Measurements from ENCODE around the gene NOTUM.

Gene NOTUM

GRCh38 chr17:81980122-81980521 lies 19.1 kb upstream of the NOTUM start:
- no peak for DNase-seq
- Mint-ChIP-seq H3K27ac (no peak overlapping the region), H3K36me3 (ENCODE audit: low read depth) (peaks cover 22% of the 10 kb centered on the region), H3K4me1 (peaks cover 43% of the 10 kb centered on the region), H3K4me3 (peak overlapping the region; percentile 77), H3K27me3 (ENCODE audit: low read depth, poor library complexity) (peaks cover 9% of the 10 kb centered on the region), H3K9me3 (peaks cover 1% of the 10 kb centered on the region)
- TF ChIP-seq CTCF (IDR thresholded peaks at IDR 0.05): no peak

GRCh38 chr17:81978524-81979298 lies 17.7 kb upstream of the NOTUM start:
- Mint-ChIP-seq H3K27ac (peak overlapping the region; percentile 45), H3K36me3 (ENCODE audit: low read depth) (peaks cover 21% of the 10 kb centered on the region), H3K4me1 (peaks cover 39% of the 10 kb centered on the region), H3K27me3 (ENCODE audit: low read depth, poor library complexity) (peaks cover 11% of the 10 kb centered on the region), H3K9me3 (peaks cover 13% of the 10 kb centered on the region), H3K4me3 (peak overlapping the region; percentile 77)
- no peak for DNase-seq
- no peak for TF ChIP-seq CTCF (IDR thresholded peaks at IDR 0.05)

GRCh38 chr17:81977211-81977808 lies 16.3 kb upstream of the NOTUM start, which contains the start of gene ASPSCR1:
ASPSCR1 (plus strand) TSS chr17:81977629; CDS start chr17:81977647, 18 bp downstream.
- DNase-seq: peak; percentile 95
- Mint-ChIP-seq H3K4me1 (peaks cover 33% of the 10 kb centered on the region), H3K27ac (peak within 1 kb of the TSS; percentile 51), H3K27me3 (ENCODE audit: low read depth, poor library complexity) (peaks cover 11% of the 10 kb centered on the region), H3K9me3 (peaks cover 23% of the 10 kb centered on the region), H3K36me3 (ENCODE audit: low read depth) (peaks cover 25% of the 10 kb centered on the region), H3K4me3 (peak within 1 kb of the TSS; percentile 91)
- TF ChIP-seq CTCF (IDR thresholded peaks at IDR 0.05): no peak

- Mint-ChIP-seq H3K4me3 (peak overlapping the region; percentile 91), H3K27ac (peak overlapping the region; percentile 51), H3K4me1 (peaks cover 31% of the 10 kb centered on the region), H3K27me3 (ENCODE audit: low read depth, poor library complexity) (peaks cover 11% of the 10 kb centered on the region), H3K36me3 (ENCODE audit: low read depth) (peaks cover 28% of the 10 kb centered on the region), H3K9me3 (peaks cover 28% of the 10 kb centered on the region)
- no peak for TF ChIP-seq CTCF (IDR thresholded peaks at IDR 0.05)
- DNase-seq: no peak
These were observed 15.6 kb upstream of the NOTUM start for GRCh38 chr17:81976332-81977210.

- peaks cover 25% of the 10 kb centered on the region for H3K4me1 Mint-ChIP-seq
- no peak for TF ChIP-seq CTCF (IDR thresholded peaks at IDR 0.05)
- peaks cover 15% of the 10 kb centered on the region for H3K36me3 Mint-ChIP-seq (ENCODE audit: low read depth)
- H3K27ac Mint-ChIP-seq: no peak overlapping the region
- H3K4me3 Mint-ChIP-seq: no peak overlapping the region
- peaks cover 30% of the 10 kb centered on the region for H3K9me3 Mint-ChIP-seq
- H3K27me3 Mint-ChIP-seq (ENCODE audit: low read depth, poor library complexity): peaks cover 17% of the 10 kb centered on the region
- no peak for DNase-seq
These were observed 12.4 kb upstream of the NOTUM start for GRCh38 chr17:81973432-81973831.
